PC-9 (cell line): ENCODE data around the gene P4HA2. TPM values are rescaled to one million over a fixed set of nuclear protein-coding genes. Genes with fewer than 3 reads are reported as not detected.

Experiments used
- BruUV-seq: library from RNA; stranded (reverse); fragments of 400-500 nt; replicated peaks from 2 replicates; lab custom pipeline; 2021; lab: Mats Ljungman, UMichigan
- CTCF ChIA-PET: fragments of 300-600 bp; sonication (Branson Sonifier 250); formaldehyde crosslinking; loops from one replicate; lab custom pipeline; 2022; ENCODE audit warnings: antibody characterized with exemption; lab: Charles Lee
- POLR2A ChIA-PET: fragments of 300-600 bp; sonication (Branson Sonifier 250); formaldehyde crosslinking; loops from one replicate; lab custom pipeline; 2022; ENCODE audit warnings: antibody characterized with exemption; ENCODE audit not compliant: unreplicated experiment; lab: Charles Lee
- DNase-seq, 2 experiments: peaks; one replicate each; pipeline versions ENCODE4 v3.0.0 to v3.0.0-alpha.2; 2015 to 2022; ENCODE audit warnings: mixed read lengths in 1 of 2
- H2AFZ ChIP-seq: fragments of 200-600 bp; sonication (generic); 2 replicates; pipeline ENCODE4 v1.8.1; 2017; ENCODE audit warnings: antibody characterized with exemption
- H3F3A ChIP-seq: fragments of 200-600 bp; sonication (generic); 2 replicates; pipeline ENCODE4 v1.8.1; 2017; ENCODE audit warnings: antibody characterized with exemption, mild to moderate bottlenecking, low read depth; ENCODE audit not compliant: insufficient read depth
- H3K27ac ChIP-seq: fragments of 200-600 bp; sonication (generic); 2 replicates; pipeline ENCODE4 v1.6.1; 2016; ENCODE audit warnings: mixed run types
- H3K27me3 ChIP-seq: fragments of 200-600 bp; sonication (generic); 2 replicates; pipeline ENCODE4 v1.6.1; 2016; ENCODE audit warnings: low read depth, mixed run types; ENCODE audit not compliant: insufficient read depth
- H3K36me3 ChIP-seq: fragments of 200-600 bp; sonication (generic); 2 replicates; pipeline ENCODE4 v1.6.1; 2016; ENCODE audit warnings: low read depth, mixed run types
- H3K4me1 ChIP-seq: fragments of 200-600 bp; sonication (generic); replicated peaks from 2 replicates; pipeline ENCODE4 v1.6.1; 2016; ENCODE audit warnings: mixed run types; ENCODE audit not compliant: insufficient read depth
- H3K4me2 ChIP-seq: fragments of 200-600 bp; sonication (generic); 2 replicates; pipeline ENCODE4 v1.6.1; 2017; ENCODE audit warnings: mixed run types
- H3K4me3 ChIP-seq: fragments of 200-600 bp; sonication (generic); 2 replicates; pipeline ENCODE4 v1.6.1; 2016; ENCODE audit warnings: mixed run types
- H3K79me2 ChIP-seq: fragments of 200-600 bp; sonication (generic); 2 replicates; pipeline ENCODE4 v1.6.1; 2017; ENCODE audit warnings: low read depth, mixed run types
- H3K9me2 ChIP-seq: fragments of 200-600 bp; sonication (generic); 2 replicates; pipeline ENCODE4 v1.8.1; 2017; ENCODE audit warnings: mild to moderate bottlenecking; ENCODE audit not compliant: insufficient read depth
- H3K9me3 ChIP-seq: fragments of 200-600 bp; sonication (generic); 2 replicates; pipeline ENCODE4 v1.8.1; 2016; ENCODE audit warnings: low read depth; ENCODE audit not compliant: insufficient read depth
- H4K20me1 ChIP-seq: fragments of 200-600 bp; sonication (generic); 2 replicates; pipeline ENCODE4 v1.8.1; 2017; ENCODE audit not compliant: insufficient read depth
- CTCF ChIP-seq: fragments of 200-600 bp; sonication (generic); conservative IDR thresholded peaks from 2 replicates; pipeline ENCODE4 v1.6.1; 2017; ENCODE audit warnings: mixed run types, antibody characterized with exemption, mild to moderate bottlenecking, moderate library complexity
- EZH2 ChIP-seq: fragments of 200-600 bp; sonication (generic); IDR thresholded peaks from 2 replicates; pipeline ENCODE4 v1.8.0; 2017; ENCODE audit warnings: antibody characterized with exemption, low read depth
- intact Hi-C: fragments of 100-400 bp; cut with micrococcal nuclease; formaldehyde crosslinking; loops from one replicate; pipeline ENCODE4 v1.10.0; 2022; ENCODE audit not compliant: unreplicated experiment
- total RNA-seq: library from RNA; stranded (reverse); gene quantifications from 2 replicates; pipeline ENCODE4 v1.2.3, GENCODE V29; 2021

P4HA2 gene
- total RNA-seq, 1 experiment from 2014 or later, result 21.7 TPM

- no peaks in the 10 kb centered on the region for H3K9me2 ChIP-seq
- H3K27me3 ChIP-seq, result no peaks in the 10 kb centered on the region
- H3K36me3 ChIP-seq, result no peaks in the 10 kb centered on the region
- no peak overlapping the region for H2AFZ ChIP-seq
- intact Hi-C loops, result no loop called here
- no peak overlapping the region for H3K4me2 ChIP-seq
- TF ChIP-seq CTCF (no peak), EZH2 (no peak)
- POLR2A ChIA-PET, result interaction anchor here (0.5 kb wide), 1 partner anchor 233 kb away, joined by 9 read pairs; no protein-coding TSS in a partner anchor
- H3K79me2 ChIP-seq, result no peaks in the 10 kb centered on the region
- no peaks in the 10 kb centered on the region for H3K9me3 ChIP-seq
- no peak overlapping the region for H3K27ac ChIP-seq
- no TSS peak for BruUV-seq
- H3F3A ChIP-seq, result peaks cover 9% of the 10 kb centered on the region; the same call in 1 of the 2 replicates
- H4K20me1 ChIP-seq, result no peaks in the 10 kb centered on the region
- peaks cover 56% of the 10 kb centered on the region for H3K4me1 ChIP-seq
- CTCF ChIA-PET, result no interaction called here
- peak in 1 of 2 experiments; percentile 29 for DNase-seq
- no peak overlapping the region for H3K4me3 ChIP-seq
Observed at GRCh38 chr5:132263548-132264261, 36.1 kb upstream of the P4HA2 start.

DNA sequence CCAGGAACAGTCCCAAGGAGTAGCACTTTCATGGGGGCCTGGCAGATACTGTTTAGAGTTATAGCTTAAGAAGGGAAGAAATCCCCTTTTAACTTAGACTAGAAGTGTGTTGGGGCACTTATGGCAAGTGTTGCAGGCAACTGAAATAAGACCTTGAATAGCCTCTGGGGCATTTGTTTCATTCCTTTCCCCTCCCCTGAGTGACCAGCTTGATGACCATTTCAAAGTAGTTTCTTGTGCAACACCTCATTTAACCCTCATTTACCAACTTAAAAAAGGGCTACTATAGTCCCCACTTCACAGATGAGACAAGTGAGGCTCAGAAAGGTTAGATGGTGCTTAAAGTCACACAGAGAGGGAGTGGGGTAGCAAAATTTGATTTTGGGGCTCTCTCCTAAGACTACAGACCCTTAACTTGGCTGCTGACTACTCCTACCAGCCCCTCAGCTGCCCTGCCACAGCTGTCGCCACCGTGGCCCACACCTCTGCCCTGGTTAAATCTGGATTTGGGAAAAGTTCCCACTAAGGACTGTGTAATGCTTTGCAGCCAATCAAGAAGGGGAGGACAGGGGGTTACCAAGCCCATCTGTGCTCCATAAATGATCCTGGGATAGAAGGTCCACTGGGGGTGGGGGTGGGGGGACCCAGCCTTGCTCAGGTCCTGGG is 35.4 kb upstream of the P4HA2 start:
- H3K79me2 ChIP-seq, result no peaks in the 10 kb centered on the region
- POLR2A ChIA-PET, result no interaction called here
- no peak for DNase-seq
- no peak overlapping the region for H3K27ac ChIP-seq
- H4K20me1 ChIP-seq, result no peaks in the 10 kb centered on the region
- H3K27me3 ChIP-seq, result no peaks in the 10 kb centered on the region
- no peaks in the 10 kb centered on the region for H3K9me3 ChIP-seq
- no TSS peak for BruUV-seq
- no peak overlapping the region for H2AFZ ChIP-seq
- CTCF ChIA-PET, result no interaction called here
- H3K4me2 ChIP-seq, result no peak overlapping the region; the same call in 1 of the 2 replicates
- intact Hi-C loops, result no loop called here
- no peaks in the 10 kb centered on the region for H3K9me2 ChIP-seq
- H3K4me1 ChIP-seq, result peaks cover 56% of the 10 kb centered on the region
- no peak overlapping the region for H3K4me3 ChIP-seq
- no peaks in the 10 kb centered on the region for H3K36me3 ChIP-seq
- TF ChIP-seq EZH2, result no peak
- peaks cover 9% of the 10 kb centered on the region; the same call in 1 of the 2 replicates for H3F3A ChIP-seq

DNA sequence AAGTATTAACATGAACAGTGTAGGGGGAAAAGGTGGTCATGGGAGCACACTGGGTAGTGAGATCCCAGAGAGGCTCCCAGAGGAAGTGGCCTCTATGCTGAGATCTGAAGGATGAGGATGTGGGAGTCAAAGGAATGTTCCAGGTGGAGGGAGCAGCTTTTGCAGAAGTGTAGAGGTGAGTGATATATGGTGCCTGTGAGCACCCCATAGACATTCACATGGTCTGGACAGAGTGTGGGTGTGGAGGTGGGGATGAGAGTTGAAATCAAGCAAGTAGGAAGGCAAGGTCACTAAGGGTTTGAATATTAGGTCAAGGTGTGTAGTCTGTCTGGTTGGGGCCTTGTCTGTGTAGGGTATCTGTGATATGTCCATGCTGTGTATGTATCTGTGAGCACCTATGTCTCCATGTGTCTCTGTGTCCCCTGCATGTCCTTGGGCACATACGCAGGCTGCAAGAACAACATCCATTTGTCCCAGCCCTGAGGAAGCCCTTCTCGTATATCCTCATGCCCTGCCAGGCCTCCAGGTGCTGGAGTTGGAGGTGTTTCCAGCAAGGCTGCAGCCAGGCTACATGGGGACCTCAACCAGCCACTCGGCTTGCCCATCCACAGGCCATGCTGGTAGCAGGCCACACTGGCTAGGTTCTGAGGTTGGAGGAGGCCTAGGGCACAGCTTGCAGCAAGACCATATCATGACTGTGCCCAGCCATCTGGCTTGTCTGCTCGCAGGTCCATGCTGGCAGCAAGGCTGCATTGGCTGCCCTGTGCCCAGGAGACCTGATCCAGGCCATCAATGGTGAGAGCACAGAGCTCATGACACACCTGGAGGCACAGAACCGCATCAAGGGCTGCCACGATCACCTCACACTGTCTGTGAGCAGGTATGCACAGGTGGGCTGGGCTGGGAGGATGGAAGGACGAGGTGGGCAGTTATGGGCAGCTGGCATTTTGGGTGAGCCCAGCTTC is 34.5 kb upstream of the P4HA2 start:
- CTCF ChIA-PET, result interaction anchor here (1.5 kb wide), 1 partner anchor 24 kb away, joined by 4 read pairs; no protein-coding TSS in a partner anchor
- H3K4me2 ChIP-seq, result no peak overlapping the region; the same call in 1 of the 2 replicates
- H3K9me2 ChIP-seq, result no peaks in the 10 kb centered on the region
- H4K20me1 ChIP-seq, result no peaks in the 10 kb centered on the region
- H3K79me2 ChIP-seq, result no peaks in the 10 kb centered on the region
- no peak overlapping the region for H3K27ac ChIP-seq
- H3K27me3 ChIP-seq, result 0 out of 2 replicates have a peak, but pooled peaks cover under 1% of the 10 kb centered on the region
- no peak overlapping the region for H3K4me3 ChIP-seq
- no peak overlapping the region for H2AFZ ChIP-seq
- POLR2A ChIA-PET, result no interaction called here
- peaks cover 9% of the 10 kb centered on the region; the same call in 1 of the 2 replicates for H3F3A ChIP-seq
- peaks cover 56% of the 10 kb centered on the region for H3K4me1 ChIP-seq
- H3K36me3 ChIP-seq, result no peaks in the 10 kb centered on the region
- intact Hi-C loops, result no loop called here
- TF ChIP-seq CTCF (no peak), EZH2 (no peak)
- no peak for DNase-seq
- no TSS peak for BruUV-seq
- no peaks in the 10 kb centered on the region for H3K9me3 ChIP-seq
